GM12878 (cell line): Measurements from ENCODE around the gene HSPA1A. TPM values are rescaled to one million over a fixed set of nuclear protein-coding genes. Genes with fewer than 3 reads are reported as not detected.
"Not testable (repeated sequence)": the region's sequence is repeated elsewhere in the genome, so short reads cannot be mapped to it uniquely, and the experiment has no call there.

Source experiments
- ATAC-seq: fragments of 200-7000 bp; cut with Tn5 transposase; 3 replicates; pipeline ENCODE4 v1.9.1; 2020; ENCODE audit warnings: mild to moderate bottlenecking, moderate library complexity
- BruUV-seq: library from RNA; stranded (reverse); fragments of 400-500 nt; replicated peaks from 2 replicates; lab custom pipeline; 2021; lab: Mats Ljungman, UMichigan
- CTCF ChIA-PET: fragments of 300-600 bp; sonication (Branson Sonifier 250); formaldehyde crosslinking; extraction: SDS; loops from one replicate; lab custom pipeline; 2021; ENCODE audit warnings: inconsistent platforms; lab: Yijun Ruan, JAX
- POLR2A ChIA-PET: fragments of 350-600 bp; formaldehyde crosslinking; extraction: SDS; loops from one replicate; lab custom pipeline; 2021; ENCODE audit warnings: inconsistent platforms; lab: Charles Lee
- RAD21 ChIA-PET: fragments of 300-600 bp; sonication (Branson Sonifier 250); formaldehyde crosslinking; loops from one replicate; lab custom pipeline; 2023; ENCODE audit warnings: antibody characterized with exemption; ENCODE audit not compliant: unreplicated experiment; lab: Charles Lee
- SMC1A ChIA-PET: fragments of 300-600 bp; sonication (Branson Sonifier 250); formaldehyde crosslinking; loops from one replicate; lab custom pipeline; 2023; ENCODE audit not compliant: unreplicated experiment, uncharacterized antibody; lab: Charles Lee
- DNase-seq: peaks from one replicate; pipeline ENCODE4 v3.0.0-alpha.2; 2011; ENCODE audit warnings: low read depth, low spot score
- FAIRE-seq: peaks from 3 replicates; lab custom pipeline; 2011; peaks lifted over from hg19 to GRCh38; lab: Jason Lieb, UNC
- H2AFZ ChIP-seq: 2 replicates; pipeline ENCODE4 v1.6.0; 2011; ENCODE audit warnings: low read depth, low read length, control low read depth; ENCODE audit not compliant: control insufficient read depth
- H3K27ac ChIP-seq: 2 replicates; pipeline ENCODE4 v1.5.1; 2011; ENCODE audit warnings: control low read depth; ENCODE audit not compliant: control insufficient read depth, insufficient read depth
- H3K27me3 ChIP-seq, 2 experiments: replicated peaks in 1 of 2; 2 replicates each; pipeline versions ENCODE4 v1.6.0 to v1.6.1; 2011; ENCODE audit warnings: low read length in 1 of 2; ENCODE audit not compliant: control insufficient read depth in 2 of 2, insufficient read depth in 2 of 2
- H3K36me3 ChIP-seq, 2 experiments: 2 replicates each; pipeline ENCODE4 v1.5.1; 2011; ENCODE audit warnings: low read length in 1 of 2; ENCODE audit not compliant: control insufficient read depth in 2 of 2, insufficient read depth in 2 of 2
- H3K4me1 ChIP-seq: 2 replicates; pipeline ENCODE4 v1.6.1; 2011; ENCODE audit warnings: mild to moderate bottlenecking, low read length, moderate library complexity, mixed read lengths; ENCODE audit not compliant: control insufficient read depth, insufficient read depth
- H3K4me2 ChIP-seq: 2 replicates; pipeline ENCODE4 v1.6.0; 2011; ENCODE audit warnings: control low read depth; ENCODE audit not compliant: control insufficient read depth, insufficient read depth
- H3K4me3 ChIP-seq: fragments of 200-600 bp; sonication (generic); 2 replicates; pipeline ENCODE4 v1.5.1; 2016
- H3K79me2 ChIP-seq: 2 replicates; pipeline ENCODE4 v1.6.0; 2011; ENCODE audit warnings: low read length; ENCODE audit not compliant: control insufficient read depth, insufficient read depth
- H3K9ac ChIP-seq: 2 replicates; pipeline ENCODE4 v1.8.0; 2011; ENCODE audit warnings: low read length, control low read depth, mixed read lengths; ENCODE audit not compliant: control insufficient read depth, insufficient read depth
- H3K9me3 ChIP-seq: replicated peaks from 3 replicates; pipeline ENCODE4 v1.5.1; 2011; ENCODE audit warnings: mild to moderate bottlenecking, low read length; ENCODE audit not compliant: control insufficient read depth, insufficient read depth
- H4K20me1 ChIP-seq: 2 replicates; pipeline ENCODE4 v1.6.0; 2011; ENCODE audit not compliant: control insufficient read depth, insufficient read depth
- MLLT1 ChIP-seq: fragments of 450-650 bp; IDR thresholded peaks from 2 replicates; pipeline ENCODE4 v1.6.1; 2016; ENCODE audit warnings: mild to moderate bottlenecking
- ZBTB11 ChIP-seq: fragments of 450-650 bp; formaldehyde crosslinking; IDR thresholded peaks from 2 replicates; pipeline ENCODE4 v1.5.0; 2022; ENCODE audit warnings: mild to moderate bottlenecking, missing genetic modification characterization
- ZBTB4 ChIP-seq: fragments of 450-650 bp; formaldehyde crosslinking; IDR thresholded peaks from 2 replicates; pipeline ENCODE4 v1.4.0; 2022; ENCODE audit warnings: mild to moderate bottlenecking, moderate library complexity
- WGBS: methylation state at CpG from one replicate; pipeline ENCODE4 v1.1.6; 2016; ENCODE audit warnings: low lambda C conversion rate; ENCODE audit not compliant: insufficient replicate concordance, insufficient coverage; ENCODE audit errors: missing lambda C conversion rate; 5-methylcytosine and 5-hydroxymethylcytosine counted together
- in situ Hi-C: fragments of 300-500 bp; cut with MboI; formaldehyde crosslinking; loops from 9 replicates; pipeline ENCODE4 v1.14.3; 2018; ENCODE audit warnings: mixed read lengths
- intact Hi-C: fragments of 100-400 bp; cut with micrococcal nuclease; formaldehyde crosslinking; loops from one replicate; pipeline ENCODE4 v1.14.2; 2022; ENCODE audit not compliant: unreplicated experiment
- polyA plus RNA-seq, 11 experiments: library from polyadenylated mRNA; depleted of rRNA in 4 of 11; unstranded in 6 of 11; stranded (reverse) in 5 of 11; fragments of >200 nt; fragmentation: Nextera tagmentation in 4 of 11; fragmentation: Illumina TruSeq in 1 of 11; extraction: Ambion mirVana in 4 of 11; extraction: Trizol in 1 of 11; gene quantifications; 1 replicate in 1 of 11; 2 replicates in 10 of 11; pipeline versions ENCODE4 v1.2.1 to v1.2.3, GENCODE V29; 2011 to 2016; ENCODE audit warnings: inconsistent platforms in 2 of 11, missing spikeins in 2 of 11, low read depth in 1 of 11
- total RNA-seq, 4 experiments: library from RNA; depleted of rRNA in 3 of 4; stranded (reverse); fragments of >200 nt in 3 of 4; fragmentation: Illumina TruSeq in 1 of 4; extraction: Trizol in 1 of 4; gene quantifications; 2 replicates each; pipeline versions ENCODE4 v1.2.1 to v1.2.3, GENCODE V29; 2013 to 2021

Gene HSPA1A
- total and polyA plus RNA-seq, 10 of the 15 experiments (the other 5 are each of a cell fraction or from before 2014, with no cell fraction given), result 0.29 to 51.8 (median 17.5) TPM

DNA sequence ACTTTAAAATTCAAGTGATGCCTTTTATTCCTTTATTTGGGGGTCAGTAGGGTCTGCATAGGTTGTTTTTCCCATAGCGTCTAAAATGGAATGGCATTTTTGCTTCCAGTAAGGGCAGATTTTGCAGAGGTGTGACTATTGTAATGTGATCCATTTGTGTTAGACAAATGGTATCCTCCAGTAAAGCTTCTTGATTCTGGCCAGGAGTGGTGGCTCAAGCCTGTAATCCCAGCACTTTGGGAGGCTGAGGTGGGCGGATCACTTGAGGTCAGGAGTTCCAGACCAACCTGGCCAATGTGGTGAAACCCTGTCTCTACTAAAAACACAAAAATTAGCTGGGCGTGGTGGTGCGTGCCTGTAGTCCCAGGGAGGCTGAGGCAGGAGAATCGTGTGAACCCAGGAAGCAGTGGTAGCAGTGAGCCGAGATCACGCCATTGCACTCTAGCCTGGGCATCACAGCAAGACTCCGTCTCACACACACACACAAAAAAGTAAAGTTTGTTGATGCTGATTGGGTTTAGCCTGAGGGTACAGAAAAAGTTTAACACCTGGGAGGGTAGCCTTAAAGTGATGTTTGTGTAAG is 2.7 kb downstream of the HSPA1A start:
- H3K27me3 ChIP-seq, BruUV-seq, H3K36me3 ChIP-seq, H3K27ac ChIP-seq, H2AFZ ChIP-seq, in situ Hi-C loops, intact Hi-C loops, ATAC-seq, H3K9me3 ChIP-seq, H3K9ac ChIP-seq, H3K79me2 ChIP-seq, FAIRE-seq, H4K20me1 ChIP-seq, DNase-seq: not testable (repeated sequence)
- 63% methylated on average over 8 of the region's 8 CpGs for WGBS
- Histone ChIP-seq H3K4me1 (peaks cover 19% of the 10 kb centered on the region), H3K4me2 (peak overlapping the region; percentile 60), H3K4me3 (peak overlapping the region; percentile 52; the same call in 1 of the 2 replicates)
- ChIA-PET RAD21 (interaction anchor here (1.0 to 1.5 kb wide), 3 partner anchors 9 to 12 kb away, joined by 3 to 5 read pairs (median 3); partner anchors contain the start of gene LSM2), CTCF (interaction anchor here (1.4 to 1.9 kb wide), 2 partner anchors 27 to 88 kb away, joined by 5 to 6 read pairs; partner anchors contain the start of gene DDAH2), POLR2A (interaction anchor here (0.6 to 11.3 kb wide), 3 partner anchors 11 to 611 kb away, joined by 4 to 158 read pairs (median 5); partner anchors contain the start of genes CLIC1, LSM2 and MSH5), SMC1A (interaction anchor here (1.0 to 1.5 kb wide), 4 partner anchors 12 to 44 kb away, joined by 3 to 9 read pairs (median 4); partner anchors contain the start of gene LSM2)
- TF ChIP-seq MLLT1, result 0 out of 2 replicates have a peak, but pooled peaks have one; percentile 4
- 0 out of 2 replicates have a peak, but pooled peaks have one; percentile 29 for TF ChIP-seq ZBTB11 (CRISPR knock-in tag)
- TF ChIP-seq ZBTB4 (CRISPR knock-in tag), result peak; percentile 63; the same call in 1 of the 2 replicates
